B cell (primary cell): Measurements from ENCODE around the gene DPH1. TPM values are rescaled to one million over a fixed set of nuclear protein-coding genes. Genes with fewer than 3 reads are reported as not detected.

Experiments used
- ATAC-seq: fragments of 200-7000 bp; cut with Tn5 transposase; one replicate; pipeline ENCODE4 v1.10.0; 2021; ENCODE audit warnings: low read depth, mild to moderate bottlenecking, moderate number of reproducible peaks, moderate library complexity
- CTCF ChIA-PET: fragments of 350-600 bp; sonication (Branson Sonifier 250); formaldehyde crosslinking; loops from one replicate; lab custom pipeline; 2021; ENCODE audit warnings: antibody characterized with exemption, inconsistent platforms; lab: Charles Lee
- POLR2A ChIA-PET: fragments of 350-600 bp; sonication (Branson Sonifier 250); formaldehyde crosslinking; loops from one replicate; lab custom pipeline; 2021; ENCODE audit warnings: antibody characterized with exemption; lab: Charles Lee
- DNase-seq: peaks from one replicate; pipeline ENCODE4 v3.0.0; 2013
- H2AFZ ChIP-seq: 2 replicates; pipeline ENCODE4 v1.6.1; 2012; ENCODE audit warnings: mild to moderate bottlenecking, low read depth, low read length; ENCODE audit not compliant: insufficient read depth, poor library complexity, severe bottlenecking
- H3K27ac ChIP-seq, 2 donors: 1 replicate in 1 of 2; 2 replicates in 1 of 2; pipeline ENCODE4 v1.5.1; 2012 to 2013; ENCODE audit warnings: low read length in 2 of 2, mild to moderate bottlenecking in 2 of 2, moderate library complexity in 1 of 2
- H3K27me3 ChIP-seq, 4 experiments: fragments of 200-600 bp in 1 of 4; sonication (generic) in 1 of 4; replicated peaks in 1 of 4; 1 replicate in 2 of 4; 2 replicates in 2 of 4; pipeline versions ENCODE4 v1.6.1 to v1.7.0; 2013 to 2016; ENCODE audit warnings: low read length in 3 of 4, mild to moderate bottlenecking in 2 of 4, mixed read lengths in 1 of 4, moderate library complexity in 1 of 4; ENCODE audit not compliant: insufficient read depth in 4 of 4, control insufficient read depth in 3 of 4; ENCODE audit errors: control extremely low read depth in 1 of 4
- H3K36me3 ChIP-seq, 2 experiments: replicated peaks in 1 of 2; 1 replicate in 1 of 2; 2 replicates in 1 of 2; pipeline versions ENCODE4 v1.6.1 to v1.7.1; 2013; ENCODE audit warnings: low read length in 1 of 2; ENCODE audit not compliant: insufficient read depth in 2 of 2, control insufficient read depth in 1 of 2; ENCODE audit errors: control extremely low read depth in 1 of 2, extremely low read depth in 1 of 2
- H3K4me1 ChIP-seq, 2 donors: fragments of 200-600 bp in 1 of 2; sonication (generic) in 1 of 2; 1 replicate in 1 of 2; 2 replicates in 1 of 2; pipeline versions ENCODE4 v1.5.1 to v1.6.1; 2013 to 2017; ENCODE audit warnings: low read length in 2 of 2; ENCODE audit not compliant: control insufficient read depth in 2 of 2, insufficient read depth in 2 of 2
- H3K4me2 ChIP-seq: replicated peaks from 2 replicates; pipeline ENCODE3; 2012; ENCODE audit warnings: mild to moderate bottlenecking, low read depth, low read length; ENCODE audit not compliant: poor library complexity, severe bottlenecking
- H3K4me3 ChIP-seq, 5 experiments: fragments of 200-600 bp in 1 of 5; sonication (generic) in 1 of 5; 1 replicate in 3 of 5; 2 replicates in 2 of 5; pipeline versions ENCODE4 v1.5.1 to v1.7.0; 2011 to 2016; ENCODE audit warnings: low read length in 4 of 5, mild to moderate bottlenecking in 4 of 5, low read depth in 2 of 5, control low read depth in 1 of 5, moderate library complexity in 1 of 5; ENCODE audit not compliant: insufficient read depth in 1 of 5; ENCODE audit errors: control extremely low read depth in 1 of 5, extremely low read depth in 1 of 5
- H3K79me2 ChIP-seq: fragments of 200-600 bp; sonication (generic); one replicate; pipeline ENCODE4 v1.6.0; 2016; ENCODE audit warnings: low read length; ENCODE audit not compliant: control insufficient read depth, insufficient read depth
- H3K9ac ChIP-seq: fragments of 200-600 bp; sonication (generic); 2 replicates; pipeline ENCODE4 v1.6.1; 2017; ENCODE audit warnings: mild to moderate bottlenecking, low read length, moderate library complexity
- H3K9me3 ChIP-seq, 3 donors: one replicate each; pipeline versions ENCODE4 v1.6.1 to v1.7.1; 2013; ENCODE audit warnings: low read length in 2 of 3; ENCODE audit not compliant: control insufficient read depth in 2 of 3, insufficient read depth in 1 of 3; ENCODE audit errors: control extremely low read depth in 1 of 3
- H4K20me1 ChIP-seq: 2 replicates; pipeline ENCODE4 v1.6.0; 2012; ENCODE audit warnings: mild to moderate bottlenecking, low read length; ENCODE audit not compliant: insufficient read depth, control insufficient read depth, poor library complexity, severe bottlenecking
- H3K27ac Mint-ChIP-seq: one replicate; pipeline ENCODE4 v1.8.0; 2021; ENCODE audit warnings: mixed read lengths
- H3K27me3 Mint-ChIP-seq: one replicate; pipeline ENCODE4 v1.8.0; 2021; ENCODE audit warnings: mixed read lengths
- H3K4me1 Mint-ChIP-seq: one replicate; pipeline ENCODE4 v1.8.0; 2021; ENCODE audit warnings: mixed read lengths
- H3K4me3 Mint-ChIP-seq: one replicate; pipeline ENCODE4 v1.8.0; 2021; ENCODE audit warnings: mixed read lengths
- H3K9me3 Mint-ChIP-seq: one replicate; pipeline ENCODE4 v1.8.0; 2022; ENCODE audit warnings: mixed read lengths; ENCODE audit not compliant: insufficient read depth
- CTCF ChIP-seq: fragments of 200-600 bp; IDR thresholded peaks from one replicate; pipeline ENCODE4 v1.8.0; 2022; ENCODE audit warnings: antibody characterized with exemption, mild to moderate bottlenecking
- EZH2 ChIP-seq: IDR thresholded peaks from 2 replicates; pipeline ENCODE4 v1.6.1; 2012; ENCODE audit warnings: borderline replicate concordance, low read depth, mild to moderate bottlenecking, moderate library complexity, low read length; ENCODE audit not compliant: insufficient read depth, poor library complexity, severe bottlenecking
- WGBS: methylation state at CpG from one replicate; pipeline ENCODE4 v1.1.5; 2013; ENCODE audit warnings: missing lambda C conversion rate; ENCODE audit not compliant: insufficient coverage; 5-methylcytosine and 5-hydroxymethylcytosine counted together
- intact Hi-C: fragments of 100-400 bp; cut with micrococcal nuclease; formaldehyde crosslinking; loops from one replicate; pipeline ENCODE4 v1.10.0; 2022
- polyA plus RNA-seq: library from polyadenylated mRNA; depleted of rRNA; stranded (reverse); fragments of >200 nt; gene quantifications from 2 replicates; pipeline ENCODE4 v1.2.3, GENCODE V29; 2012
- total RNA-seq, 2 donors: library from RNA; stranded (reverse); fragments of 120-200 nt in 1 of 2; gene quantifications; 1 replicate in 1 of 2; 2 replicates in 1 of 2; pipeline versions ENCODE4 v1.2.3 to v1.2.4, GENCODE V29; 2013 to 2022

Gene DPH1
- total and polyA plus RNA-seq, 2 donors (not counting 1 experiment from before 2014, with no cell fraction given), result 83.6 to 105 TPM

GRCh38 chr17:2064147-2064489 is 34.2 kb downstream of the DPH1 start:
- H3K27me3 ChIP-seq, result peaks cover 0 to 5% (median under 1%) of the 10 kb centered on the region in 4 experiments
- H3K9ac ChIP-seq, result no peak overlapping the region
- ATAC-seq, result peak; percentile 3
- H3K4me3 Mint-ChIP-seq, result peak overlapping the region; percentile 61
- peak overlapping the region; percentile 39 for H3K4me2 ChIP-seq
- no peaks in the 10 kb centered on the region for H4K20me1 ChIP-seq
- no peaks in the 10 kb centered on the region for H3K79me2 ChIP-seq
- 36% methylated on average over 4 of the region's 5 CpGs for WGBS
- intact Hi-C loops, result no loop called here
- ChIA-PET POLR2A (interaction anchor here (0.5 to 0.6 kb wide), 2 partner anchors 24 to 26 kb away, joined by 3 to 6 read pairs; no protein-coding TSS in a partner anchor), CTCF (interaction anchor here (0.8 to 3.8 kb wide), 6 partner anchors 8 to 182 kb away, joined by 3 to 17 read pairs (median 6); partner anchors contain the start of gene HIC1)
- H3K27ac ChIP-seq, result peak overlapping the region; percentile 41 to 64
- H3K4me1 ChIP-seq, result peaks cover 28 to 39% of the 10 kb centered on the region in 2 donors
- H3K4me3 ChIP-seq, result no peak overlapping the region
- peaks cover 46% of the 10 kb centered on the region for H3K4me1 Mint-ChIP-seq
- H2AFZ ChIP-seq, result no peak overlapping the region
- no peaks in the 10 kb centered on the region for H3K27me3 Mint-ChIP-seq
- H3K9me3 ChIP-seq, result no peaks in the 10 kb centered on the region
- no peak for DNase-seq
- TF ChIP-seq EZH2 (no peak), CTCF (no peak)
- H3K27ac Mint-ChIP-seq, result peak overlapping the region; percentile 86
- H3K36me3 ChIP-seq, result peaks cover 0 to 22% of the 10 kb centered on the region in 2 experiments
- H3K9me3 Mint-ChIP-seq, result no peaks in the 10 kb centered on the region

- H3K27ac Mint-ChIP-seq, result peak overlapping the region; percentile 86
- Histone ChIP-seq H4K20me1 (no peaks in the 10 kb centered on the region), H3K9ac (peak overlapping the region; percentile 10), H3K27me3 (peaks cover 0 to 5% (median 0%) of the 10 kb centered on the region in 4 experiments), H3K4me1 (peaks cover 24 to 35% of the 10 kb centered on the region in 2 donors), H3K36me3 (peaks cover 0 to 22% of the 10 kb centered on the region in 2 experiments), H3K4me3 (no peak overlapping the region), H3K27ac (peak overlapping the region; percentile 41 to 64), H3K9me3 (no peaks in the 10 kb centered on the region), H3K79me2 (no peaks in the 10 kb centered on the region), H2AFZ (peak overlapping the region; percentile 13), H3K4me2 (peak overlapping the region; percentile 39)
- ChIA-PET POLR2A (interaction anchor here (0.6 kb wide), 1 partner anchor 23 kb away, joined by 3 read pairs; no protein-coding TSS in a partner anchor), CTCF (interaction anchor here (0.8 to 3.8 kb wide), 6 partner anchors 9 to 182 kb away, joined by 3 to 17 read pairs (median 6); partner anchors contain the start of gene HIC1)
- H3K27me3 Mint-ChIP-seq, result no peaks in the 10 kb centered on the region
- peak overlapping the region; percentile 61 for H3K4me3 Mint-ChIP-seq
- ATAC-seq (peak; percentile 77), DNase-seq (peak; percentile 48)
- 0% methylated on average over 6 of the region's 6 CpGs for WGBS
- TF ChIP-seq EZH2 (no peak), CTCF (no peak)
- no peaks in the 10 kb centered on the region for H3K9me3 Mint-ChIP-seq
- intact Hi-C loops, result no loop called here
- H3K4me1 Mint-ChIP-seq, result peaks cover 42% of the 10 kb centered on the region
These were observed 34.6 kb downstream of the DPH1 start for GRCh38 chr17:2064520-2064971.
